Measurements from ENCODE around the gene COL5A1.
"Not testable (repeated sequence)": the region's sequence is repeated elsewhere in the genome, so short reads cannot be mapped to it uniquely, and the experiment has no call there.

Gene COL5A1

DNA sequence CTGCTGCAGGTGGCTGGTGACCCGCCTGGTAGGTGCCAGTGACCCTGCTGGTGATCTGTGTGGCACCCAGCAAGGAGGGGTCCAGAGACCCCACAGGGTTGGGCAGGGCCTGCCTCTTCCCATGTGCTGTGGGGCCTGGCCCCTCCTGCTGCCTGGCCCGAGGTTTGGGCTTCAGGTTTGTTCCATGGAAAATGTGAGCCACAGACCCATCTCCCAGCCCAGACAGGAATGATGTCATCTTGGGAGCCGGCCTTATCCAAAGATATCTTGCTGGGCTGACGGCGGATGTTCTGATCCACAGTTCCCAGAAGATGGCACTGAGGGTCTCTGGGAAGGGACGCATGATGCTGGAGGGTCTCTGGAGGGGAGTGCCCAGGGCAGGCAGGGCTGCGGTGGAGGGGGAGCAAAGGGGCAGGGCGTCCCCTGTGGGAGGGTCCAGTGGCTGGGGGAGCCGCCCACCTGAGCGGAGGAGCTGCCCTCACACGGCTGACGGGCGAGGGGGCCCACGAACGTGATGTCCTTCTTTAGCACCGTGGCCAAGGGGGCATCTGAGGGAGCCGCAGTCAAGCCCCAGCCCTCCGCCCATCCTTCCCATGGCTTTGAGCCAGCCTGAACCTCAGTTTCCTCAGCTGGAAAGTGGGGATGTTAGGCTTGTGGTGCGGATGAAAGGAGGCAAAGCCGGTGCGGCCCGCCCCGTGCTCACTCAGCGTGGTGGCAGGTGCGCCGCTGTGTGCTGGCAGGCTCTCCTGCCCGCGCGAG lies 68.1 kb downstream of the COL5A1 start:
- no peak for DNase-seq (ENCODE audit: low read depth)

DNA sequence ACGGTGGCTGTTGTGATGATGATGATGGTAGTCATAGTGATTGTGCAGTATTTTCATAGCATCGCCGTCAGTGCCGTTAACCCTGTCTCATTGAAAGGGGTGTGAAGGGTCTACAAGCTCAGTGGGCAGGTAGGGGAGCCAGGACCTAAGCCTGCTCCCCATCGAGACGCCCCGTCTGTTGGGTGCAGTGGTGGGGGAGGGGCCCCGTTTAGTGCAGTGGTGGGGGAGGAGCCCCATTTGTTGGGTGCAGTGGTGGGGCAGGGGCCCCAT lies 68.6 kb downstream of the COL5A1 start:
- no peak for DNase-seq (ENCODE audit: low read depth)

DNA sequence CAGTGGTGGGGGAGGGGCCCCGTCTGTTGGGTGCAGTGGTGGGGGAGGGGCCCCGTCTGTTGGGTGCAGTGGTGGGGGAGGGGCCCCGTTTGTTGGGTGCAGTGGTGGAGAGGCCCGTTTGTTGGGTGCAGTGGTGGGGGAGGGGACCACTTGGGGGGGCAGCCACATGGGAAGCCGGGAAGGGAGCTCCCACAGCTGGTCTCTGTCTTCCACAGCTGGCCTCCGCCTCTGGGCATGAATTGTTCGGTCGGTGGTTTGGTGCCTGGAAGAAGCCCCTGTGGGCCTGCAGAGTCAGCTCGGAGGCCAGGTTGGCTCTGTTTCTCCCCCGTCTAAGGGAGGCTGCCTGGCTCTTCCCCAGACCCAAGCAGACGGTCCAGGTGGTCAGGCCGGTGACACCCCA lies 69.3 kb downstream of the COL5A1 start:
- DNase-seq (ENCODE audit: low read depth): no peak

DNA sequence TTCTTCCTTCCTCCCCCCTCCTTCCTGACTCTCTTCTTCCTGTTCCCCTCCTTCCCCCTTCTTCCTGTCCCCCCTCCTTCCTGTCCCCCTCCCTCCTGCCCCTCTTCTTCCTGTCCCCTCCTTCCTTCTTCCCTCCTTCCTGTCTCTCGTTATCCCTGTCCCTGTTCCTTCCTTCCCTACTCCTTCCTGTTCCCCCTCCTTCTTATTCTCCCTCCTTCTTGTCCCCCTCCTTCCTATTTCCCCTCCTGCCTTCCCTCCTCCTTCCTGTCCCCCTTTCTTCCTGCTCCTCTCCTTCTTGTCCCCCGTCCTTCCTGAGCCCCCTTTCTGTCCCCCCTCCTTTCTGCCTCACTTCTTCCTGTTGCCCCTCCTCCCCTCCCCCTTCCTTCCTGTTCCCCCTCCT lies 70.6 kb downstream of the COL5A1 start:
- DNase-seq (ENCODE audit: low read depth): no peak

DNA sequence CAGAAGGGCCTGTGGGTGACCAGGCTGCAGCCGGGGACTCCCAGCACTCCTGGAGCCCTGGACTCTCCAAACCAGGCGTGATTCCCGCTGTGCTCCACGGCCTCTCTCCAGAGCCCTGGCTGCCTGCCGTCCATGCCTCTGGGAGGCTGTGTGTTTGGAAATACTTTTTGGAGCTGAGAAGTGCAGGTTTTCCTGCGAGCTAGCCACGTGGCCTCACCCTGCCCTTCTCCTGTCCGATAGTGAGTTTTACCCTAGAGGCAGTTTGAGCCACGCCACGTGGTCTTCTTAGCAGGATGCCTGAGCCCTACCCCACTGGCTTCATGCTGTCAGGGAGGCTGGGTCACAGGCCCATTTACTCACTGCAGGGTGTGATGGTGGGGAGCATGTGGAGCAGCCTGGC lies 71.3 kb downstream of the COL5A1 start:
- no peak for DNase-seq (ENCODE audit: low read depth)

DNA sequence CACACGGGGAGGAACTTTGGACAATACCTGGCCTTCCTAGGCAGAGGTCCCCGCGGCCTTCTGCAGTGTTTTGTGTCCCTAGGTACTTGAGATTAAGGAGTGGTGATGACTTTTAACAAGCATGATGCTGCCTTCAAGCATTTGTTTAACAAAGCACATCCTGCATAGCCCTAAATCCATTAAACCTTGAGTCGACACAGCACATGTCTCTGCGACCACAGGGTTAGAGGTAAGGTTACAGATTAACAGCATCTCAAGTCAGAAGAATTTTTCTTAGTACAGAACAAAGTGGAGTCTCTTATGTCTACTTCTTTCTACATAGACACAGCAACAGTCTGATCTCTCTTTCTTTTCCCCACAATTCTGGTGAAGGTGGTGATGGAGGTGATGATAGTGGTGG lies 73.9 kb downstream of the COL5A1 start:
- not testable (repeated sequence) for DNase-seq (ENCODE audit: low read depth)

DNA sequence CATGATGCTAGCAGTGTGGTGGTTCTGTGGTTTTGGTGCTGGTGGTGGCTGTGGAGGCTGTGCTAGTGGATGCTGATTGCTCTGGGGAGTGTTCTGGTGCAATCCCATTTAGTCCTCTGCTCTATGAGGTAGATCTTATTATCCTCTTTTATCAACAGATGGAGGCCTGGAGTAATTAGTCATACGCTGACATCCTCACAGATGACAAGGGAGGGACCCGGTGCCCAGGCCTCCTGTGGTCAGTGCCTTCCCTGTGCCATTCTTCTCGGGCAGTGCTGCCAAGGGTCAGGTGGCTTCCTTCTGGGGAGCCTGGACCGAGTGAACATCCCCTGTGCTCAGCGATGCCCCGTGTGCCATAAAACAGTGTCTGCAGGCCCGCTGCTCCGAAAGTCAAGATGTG lies 74.5 kb downstream of the COL5A1 start:
- DNase-seq (ENCODE audit: low read depth): no peak

DNA sequence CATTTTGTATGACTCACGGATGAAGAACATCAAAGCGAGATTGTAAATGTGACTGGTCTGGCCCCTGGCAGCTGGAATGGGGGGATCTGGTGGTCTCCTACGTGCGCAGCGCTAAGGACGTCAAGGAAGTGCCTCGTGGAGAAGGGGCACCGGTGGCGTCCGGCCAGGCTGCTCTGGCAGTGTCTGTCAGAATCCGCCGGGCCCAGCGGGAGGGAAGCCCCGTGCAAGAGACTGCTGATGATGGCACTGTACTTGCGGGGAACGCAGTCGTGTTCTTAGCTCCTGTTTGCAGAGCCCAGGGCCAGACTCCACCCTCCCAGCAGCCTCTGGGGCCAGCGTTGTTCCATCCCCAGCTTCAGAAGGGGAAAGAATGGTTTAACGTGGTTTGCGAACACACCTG lies 75.5 kb downstream of the COL5A1 start:
- no peak for DNase-seq (ENCODE audit: low read depth)

DNA sequence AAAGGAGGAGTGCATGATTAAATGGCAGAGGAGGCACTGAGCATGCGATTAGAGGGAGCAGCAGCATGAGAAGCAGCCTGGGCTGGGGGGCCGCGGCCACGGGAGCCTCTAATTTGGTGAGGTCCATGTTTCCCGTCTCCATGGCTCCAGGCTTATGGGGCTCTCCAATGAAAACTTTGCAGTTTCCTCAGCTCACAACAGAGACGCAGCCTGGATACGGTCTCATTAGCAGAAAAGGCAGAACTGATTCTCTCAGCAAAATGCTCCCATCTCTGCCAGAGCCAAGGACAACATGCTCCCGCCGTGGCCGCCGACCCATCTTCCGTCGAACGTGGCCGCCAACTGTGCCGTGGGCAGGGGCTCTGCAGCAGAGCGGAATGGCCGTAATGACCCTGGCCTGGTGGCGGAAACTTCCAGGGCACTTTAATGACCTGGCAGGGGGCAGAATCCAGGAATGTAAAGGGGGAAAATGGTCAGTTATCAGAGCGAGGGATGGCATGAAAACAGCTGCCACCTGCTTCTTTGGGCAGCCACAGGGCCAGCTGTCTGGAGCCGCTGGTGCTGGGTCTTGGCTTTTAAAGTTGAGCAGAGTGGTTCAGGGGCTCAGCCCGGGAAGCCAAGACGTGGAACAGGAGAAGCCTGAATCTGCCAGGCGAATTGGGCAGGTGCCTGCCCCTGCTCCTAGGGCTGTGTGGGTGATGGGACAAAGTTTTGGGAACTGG lies 76.5 kb downstream of the COL5A1 start:
- DNase-seq (ENCODE audit: low read depth): no peak

DNA sequence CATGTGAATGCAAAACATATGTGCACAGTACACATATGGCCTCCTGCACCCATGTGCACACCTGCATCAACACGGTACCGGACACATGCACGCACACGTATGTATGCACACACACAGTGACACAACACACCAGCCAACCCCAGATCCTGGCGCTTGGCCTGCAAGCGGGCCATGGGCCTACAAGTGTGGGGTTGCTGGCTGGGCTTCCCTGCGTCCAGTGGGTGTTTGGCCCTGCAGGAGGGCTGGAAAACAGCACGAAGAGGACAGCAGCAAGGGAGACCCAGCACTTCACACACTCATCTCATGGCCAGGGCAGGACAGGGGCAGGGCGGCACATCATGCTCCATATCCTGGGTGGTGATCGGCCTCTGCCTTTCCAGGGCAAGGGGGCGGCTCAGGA lies 77.7 kb downstream of the COL5A1 start:
- no peak for DNase-seq (ENCODE audit: low read depth)

DNA sequence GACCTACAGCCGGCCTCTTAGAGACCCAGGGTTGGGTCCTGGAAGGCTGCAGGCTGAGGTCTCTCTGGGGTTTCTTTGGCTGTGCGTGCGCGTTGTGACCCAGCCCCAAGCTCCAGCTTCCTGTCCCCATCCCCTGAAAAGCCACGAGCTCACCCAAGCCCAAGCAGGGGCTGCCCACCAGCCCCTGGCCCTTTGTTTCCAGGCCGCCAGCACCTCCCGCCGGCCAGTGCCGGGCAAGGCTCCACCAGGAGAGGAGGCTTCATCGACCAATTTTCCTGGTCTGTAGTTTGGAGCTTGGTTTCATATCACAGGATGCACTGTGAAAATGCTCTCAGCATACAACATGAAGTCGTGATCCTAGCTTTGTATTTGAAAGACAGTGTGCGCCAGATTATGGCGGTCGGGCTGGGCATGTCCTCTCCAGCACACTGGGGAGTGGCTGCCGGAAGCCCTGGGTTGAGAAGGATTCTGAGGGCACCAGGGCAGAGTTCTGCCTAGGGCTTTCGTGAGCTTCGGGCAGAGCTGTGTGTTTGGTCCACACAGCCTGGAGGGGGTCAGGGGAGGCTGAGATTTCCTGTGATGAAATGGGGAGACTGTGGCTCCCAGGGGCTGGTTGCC lies 78.6 kb downstream of the COL5A1 start:
- DNase-seq (ENCODE audit: low read depth): no peak

DNA sequence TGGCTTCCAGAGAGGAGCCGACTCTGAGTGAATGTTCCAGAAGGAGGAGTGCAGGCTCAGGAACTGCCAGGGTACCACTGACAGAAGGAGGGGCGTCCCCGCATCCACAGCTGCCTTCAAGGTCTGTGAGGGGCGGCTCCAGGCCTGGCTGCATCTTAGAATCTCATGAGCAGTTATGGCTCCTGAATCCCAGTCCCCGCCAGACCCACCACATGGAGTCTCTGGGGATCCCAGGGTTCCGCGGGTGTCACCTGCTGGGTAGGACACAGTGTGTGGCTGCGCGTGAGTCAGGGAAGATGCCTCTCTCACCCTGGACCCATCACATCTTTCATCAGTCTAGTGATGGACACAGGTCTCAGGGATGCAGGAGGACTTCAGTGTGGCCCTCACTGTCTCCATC lies 79.2 kb downstream of the COL5A1 start:
- DNase-seq (ENCODE audit: low read depth): no peak

DNA sequence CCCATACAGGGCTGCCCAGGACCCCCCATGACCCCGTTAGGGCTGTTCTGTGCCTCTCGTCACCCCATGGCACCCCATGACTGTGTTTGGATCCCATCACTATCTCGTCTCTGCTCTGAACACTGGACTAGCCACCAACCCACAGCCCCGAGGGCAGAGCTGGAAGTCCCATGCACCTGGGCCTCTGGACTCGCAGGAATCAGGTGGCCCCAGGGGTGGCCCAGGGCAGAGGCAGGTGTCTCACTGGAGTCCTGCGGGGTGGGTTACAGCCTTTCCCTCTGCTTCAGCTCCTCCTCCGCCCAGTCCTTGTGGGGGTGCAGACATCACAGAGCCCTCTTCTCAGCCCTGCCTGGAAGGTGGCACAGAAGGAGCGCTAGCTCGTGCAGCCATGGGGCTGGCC lies 79.7 kb downstream of the COL5A1 start:
- DNase-seq (ENCODE audit: low read depth): no peak

DNA sequence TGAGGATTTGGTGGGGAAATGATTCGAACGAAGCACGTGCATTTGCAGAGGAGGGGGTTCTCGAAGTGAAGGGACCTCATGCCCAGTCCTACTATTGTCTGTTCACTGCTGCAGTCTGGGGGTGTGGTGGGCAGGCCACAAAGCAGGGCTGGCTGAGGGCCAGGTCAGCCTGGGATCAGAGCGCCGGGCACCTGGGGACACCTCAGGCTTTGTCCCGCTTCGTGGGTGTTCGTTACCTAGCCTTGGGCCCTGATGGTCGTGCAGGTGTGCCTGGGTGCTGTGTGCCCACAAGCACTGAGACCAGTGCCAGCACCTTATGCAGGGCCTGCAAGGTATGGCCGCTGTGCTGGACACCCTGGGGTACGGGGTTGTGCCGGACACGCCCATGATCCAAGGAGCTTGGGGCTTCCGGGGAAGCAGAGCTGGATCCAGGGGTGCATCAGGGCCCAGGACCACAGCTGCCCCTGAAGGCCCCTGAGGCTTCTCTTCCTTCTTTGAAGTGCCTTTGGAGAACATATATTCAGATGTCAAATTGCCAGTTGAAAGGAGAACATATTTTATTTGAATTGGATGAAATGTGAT lies 80.6 kb downstream of the COL5A1 start:
- no peak for DNase-seq (ENCODE audit: low read depth)

DNA sequence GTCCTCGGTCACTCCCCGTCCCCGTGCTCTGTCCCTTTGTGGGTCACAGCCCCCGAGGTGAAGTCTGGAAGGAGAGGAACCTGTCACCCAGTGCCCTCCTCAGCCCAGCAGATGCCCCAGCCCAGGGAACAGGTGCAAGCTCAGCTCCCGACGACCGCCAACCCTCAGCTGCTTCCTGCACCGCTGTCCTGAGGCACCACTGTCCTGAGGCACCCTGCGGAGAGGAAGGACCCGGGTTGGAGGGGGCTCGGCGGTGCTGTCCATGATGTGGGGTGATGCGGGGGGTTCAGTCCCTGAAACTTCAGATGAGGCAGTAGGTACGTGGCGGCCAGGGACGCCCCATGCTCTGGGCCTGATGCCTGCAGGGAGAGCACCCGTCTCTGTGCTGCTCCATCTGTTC lies 81.4 kb downstream of the COL5A1 start:
- no peak for DNase-seq (ENCODE audit: low read depth)

DNA sequence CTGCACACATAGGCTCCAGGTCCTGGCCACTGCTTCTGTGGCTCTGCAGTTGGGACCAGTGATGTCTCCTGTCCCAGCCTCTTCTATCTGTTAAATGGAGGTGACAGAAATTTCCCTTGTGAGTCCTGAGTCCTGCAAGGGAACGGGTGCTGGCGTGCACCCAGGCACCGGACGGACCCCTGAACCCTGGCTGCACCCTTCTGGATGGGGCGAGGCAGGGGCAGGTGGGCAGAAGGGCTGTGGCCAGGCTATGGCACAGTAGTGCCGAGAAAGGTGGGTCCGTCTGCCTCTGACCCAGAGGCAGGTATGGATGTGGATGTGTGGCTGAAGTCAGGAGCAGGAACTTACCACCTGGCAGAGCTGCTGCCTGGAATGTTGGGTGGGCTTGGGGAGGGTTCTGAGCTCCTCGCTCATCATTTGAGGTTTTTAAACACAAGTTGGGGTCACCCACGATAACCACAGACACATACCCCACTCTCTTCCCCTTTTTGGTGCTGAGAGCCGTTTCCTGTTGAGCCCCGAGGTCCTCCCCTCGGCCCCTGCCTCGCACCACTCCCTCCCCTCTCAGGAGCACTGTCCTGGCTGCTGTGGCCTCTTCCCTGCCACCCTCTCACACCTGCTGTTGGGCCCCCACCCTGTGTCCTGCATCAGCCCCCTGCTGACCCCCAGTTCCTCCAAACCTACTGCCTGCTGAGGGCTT lies 82.0 kb downstream of the COL5A1 start:
- DNase-seq (ENCODE audit: low read depth): no peak

DNA sequence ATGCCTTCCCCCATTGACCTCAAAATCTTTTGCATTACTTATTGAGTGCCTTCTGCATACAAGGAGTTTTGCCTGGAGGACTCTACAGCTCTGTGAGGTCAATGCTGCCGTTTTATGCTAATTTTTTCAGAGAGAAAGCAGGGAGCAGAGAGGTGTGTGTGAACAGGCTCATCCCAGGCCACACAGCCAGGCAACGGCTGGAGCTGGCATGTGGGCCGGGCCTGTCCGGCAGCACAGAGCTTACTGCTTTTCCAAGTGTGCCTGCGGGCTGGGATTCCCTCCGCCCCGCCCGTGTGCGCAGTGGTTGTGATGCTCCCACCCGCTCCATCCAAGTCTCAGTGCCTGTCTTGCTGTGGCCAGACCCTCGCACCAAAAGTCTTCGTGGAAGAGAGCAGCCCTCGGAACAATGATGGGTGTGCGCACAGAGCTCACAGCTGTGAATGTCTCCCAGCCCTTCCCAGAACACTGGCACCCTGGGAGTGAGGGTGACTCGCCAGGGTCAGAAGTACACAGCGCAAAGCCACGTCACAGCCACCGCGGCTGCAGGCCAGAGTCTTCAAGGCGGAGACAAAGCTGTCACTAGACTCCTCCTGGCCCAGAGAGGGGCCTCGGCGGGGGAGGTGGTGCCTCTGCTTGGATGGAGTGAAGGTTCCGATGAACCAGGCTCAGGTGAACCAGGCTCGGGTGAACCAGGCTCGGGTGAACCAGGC lies 82.8 kb downstream of the COL5A1 start:
- DNase-seq (ENCODE audit: low read depth): no peak

DNA sequence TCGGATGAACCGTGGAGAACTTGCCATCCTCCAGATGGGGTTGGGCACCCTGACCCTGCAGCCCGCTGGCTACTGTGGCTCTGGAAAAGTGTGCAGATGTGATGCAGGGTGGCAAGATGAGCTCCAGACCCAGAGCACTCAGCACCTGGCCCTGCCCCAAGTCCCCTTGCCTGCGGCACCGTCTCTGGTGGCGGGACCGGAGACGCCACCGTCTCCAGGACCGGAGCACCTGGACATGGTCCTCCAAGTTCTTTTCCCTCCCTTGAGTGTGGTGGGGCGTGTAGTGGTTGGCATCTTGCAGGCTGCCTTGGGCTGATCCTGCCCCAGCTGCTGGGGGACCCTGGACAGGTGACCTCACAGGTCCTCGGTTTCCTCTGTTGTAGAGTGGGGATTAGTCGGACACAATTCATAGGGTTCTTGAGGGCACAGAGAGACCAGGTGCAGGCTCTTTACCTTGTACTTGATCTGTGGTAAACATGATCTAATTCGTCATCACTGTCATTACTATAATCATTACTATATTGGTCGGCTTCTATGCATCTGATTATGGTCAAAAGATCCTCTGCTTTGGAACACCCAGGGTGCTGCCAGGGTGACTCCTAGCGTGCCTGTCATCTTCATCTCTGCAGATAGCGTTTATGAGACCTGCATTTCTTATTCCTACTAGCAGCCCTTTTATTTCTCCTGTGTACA lies 83.5 kb downstream of the COL5A1 start:
- DNase-seq (ENCODE audit: low read depth): no peak

DNA sequence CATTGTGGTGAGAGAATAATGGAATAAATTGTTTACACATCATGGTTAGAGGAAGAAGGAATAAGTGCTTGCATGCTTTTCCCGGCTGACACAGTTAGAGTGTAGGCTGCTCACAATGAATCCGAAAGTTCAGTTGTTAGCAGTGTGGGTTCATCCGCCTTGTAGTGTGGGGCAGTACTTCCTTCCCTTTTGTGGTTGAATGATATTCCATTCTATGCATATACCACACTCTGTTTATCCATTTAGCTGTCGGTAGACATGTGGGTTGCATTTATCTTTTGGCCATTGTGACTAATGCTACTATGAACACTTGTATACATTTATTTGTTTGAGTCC lies 84.0 kb downstream of the COL5A1 start:
- DNase-seq (ENCODE audit: low read depth): no peak

DNA sequence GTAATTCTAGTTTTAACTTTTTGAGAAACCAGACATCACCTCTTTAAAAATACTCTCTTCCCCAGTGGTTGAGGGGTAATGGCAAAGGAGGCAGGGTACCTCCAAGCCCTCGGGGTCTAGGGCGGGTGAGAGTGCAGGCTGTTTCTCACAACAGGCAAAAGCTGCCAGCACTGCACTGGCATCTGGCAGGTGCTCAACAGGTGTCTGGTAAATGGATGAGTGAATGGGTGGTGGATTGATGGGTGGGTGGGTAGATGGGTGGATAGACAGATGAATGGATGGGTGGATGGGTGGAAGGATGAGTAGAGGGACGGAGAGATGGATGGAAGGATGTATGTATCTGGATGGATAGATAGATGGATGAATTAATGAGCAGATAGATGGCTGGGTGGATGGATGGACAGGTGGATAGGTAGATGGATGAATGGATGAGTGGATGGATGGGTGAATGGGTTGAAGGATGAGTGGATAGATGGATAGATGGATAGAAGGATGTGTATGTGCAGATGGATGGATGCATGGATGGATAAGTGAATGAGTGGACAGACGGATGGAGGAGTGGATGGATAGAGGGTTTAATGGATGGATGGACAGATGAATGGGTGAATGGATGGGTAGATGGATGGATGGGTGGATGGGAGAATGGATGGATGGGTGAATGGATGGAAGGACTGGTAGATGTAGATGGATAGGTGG lies 84.6 kb downstream of the COL5A1 start:
- DNase-seq (ENCODE audit: low read depth): no peak

DNA sequence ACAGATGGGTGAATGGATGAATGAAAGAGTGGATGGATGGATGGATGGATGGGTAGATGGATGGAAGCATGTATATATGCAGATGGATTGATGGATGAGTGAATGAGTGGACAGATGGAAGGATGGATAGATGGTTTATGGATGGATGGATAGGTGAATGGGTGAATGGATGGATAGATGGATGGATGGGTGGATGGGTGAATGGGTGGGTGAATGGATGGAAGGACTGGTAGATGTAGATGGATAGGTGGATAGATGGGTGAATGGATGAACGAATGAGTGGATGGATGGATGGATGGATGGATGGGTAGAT lies 85.1 kb downstream of the COL5A1 start:
- DNase-seq (ENCODE audit: low read depth): no peak
